ENCODE measurements around the gene SF3B6. TPM values are rescaled to one million over a fixed set of nuclear protein-coding genes. Genes with fewer than 3 reads are reported as not detected.
"Not testable (repeated sequence)": the region's sequence is repeated elsewhere in the genome, so short reads cannot be mapped to it uniquely, and the experiment has no call there.

SF3B6 gene
- total and polyA plus RNA-seq, 2 donors (not counting 3 experiments of a cell fraction or from before 2014, with no cell fraction given) = 105 to 150 TPM

DNA sequence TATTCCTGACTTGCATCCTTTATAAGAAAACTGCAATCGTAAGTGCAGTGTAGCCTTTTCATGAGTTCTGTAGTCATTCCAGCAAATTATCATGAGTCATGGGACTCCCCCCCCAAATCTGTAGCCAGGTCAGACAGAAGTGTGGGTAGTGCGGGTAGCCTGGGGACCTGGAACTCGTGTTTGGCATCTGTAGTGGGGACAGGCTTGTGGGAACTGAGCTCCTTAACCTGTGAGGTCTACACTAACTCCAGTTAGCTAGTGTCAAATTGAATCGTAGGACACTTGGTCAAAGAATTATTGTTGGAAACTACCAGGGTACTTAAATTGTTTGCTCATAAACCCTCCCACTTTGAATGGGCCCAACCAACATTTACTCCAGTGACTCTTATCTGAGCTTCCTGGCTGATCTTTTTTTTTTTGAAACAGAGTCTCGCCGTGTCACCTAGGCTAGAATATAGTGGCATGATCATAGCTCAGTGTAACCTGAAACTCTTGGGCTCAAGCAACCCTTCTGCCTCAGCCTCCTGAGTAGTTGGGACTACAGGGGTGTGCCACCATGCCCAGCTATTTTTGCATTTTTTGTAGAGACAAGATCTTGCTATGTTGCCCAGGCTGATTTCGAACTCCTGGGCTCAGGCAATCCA is 34.7 kb upstream of the SF3B6 start:
- Histone ChIP-seq H3K27me3 (ENCODE audit: control insufficient read depth in 2 of 2, insufficient read depth in 2 of 2, low read length in 2 of 2) (peaks cover 0 to 2% of the 10 kb centered on the region in 2 experiments), H3K9me1 (replicated peaks; ENCODE audit: control insufficient read depth, extremely low read depth, insufficient read depth, low read length) (no peaks in the 10 kb centered on the region), H3K4me1 (ENCODE audit: control insufficient read depth, extremely low read depth, insufficient read depth, low read length) (no peaks in the 10 kb centered on the region), H4K20me1 (replicated peaks; ENCODE audit: control insufficient read depth, extremely low read depth, insufficient read depth, low read length) (no peaks in the 10 kb centered on the region), H3K27ac (ENCODE audit: insufficient read depth, low read depth, low read length) (no peak overlapping the region), H2AFZ (ENCODE audit: low read depth, low read length) (no peak overlapping the region), H3K9me3 (replicated peaks; ENCODE audit: control insufficient read depth, insufficient read depth, low read length) (no peaks in the 10 kb centered on the region), H3K4me2 (ENCODE audit: insufficient read depth, low read length) (no peak overlapping the region), H3K79me2 (ENCODE audit: control insufficient read depth, insufficient read depth, low read length) (no peaks in the 10 kb centered on the region), H3K9ac (replicated peaks; ENCODE audit: extremely low read depth, insufficient read depth, low read length) (no peak overlapping the region), H3K36me3 (ENCODE audit: control insufficient read depth in 2 of 2, extremely low read depth in 1 of 2, insufficient read depth in 2 of 2, low read length in 2 of 2) (no peaks in the 10 kb centered on the region), H3K4me3 (replicated peaks in 1 of 3; ENCODE audit: insufficient read depth in 1 of 3, low read depth in 1 of 3, low read length in 3 of 3) (no peak overlapping the region)
- no peak for FAIRE-seq
- ChIA-PET CTCF (interaction anchor here (1.8 kb wide), 1 partner anchor 13 kb away, joined by 5 read pairs; the partner anchor contains the start of gene FAM228B), POLR2A (no interaction called here)
- TF ChIP-seq EZH2 (IDR thresholded peaks at IDR 0.05; ENCODE audit: borderline replicate concordance, low read depth, low read length, severe bottlenecking) (no peak), POLR2AphosphoS5 (IDR thresholded peaks at IDR 0.05; ENCODE audit: insufficient read depth, low read depth, low read length) (no peak), GATA2 (IDR thresholded peaks at IDR 0.05; ENCODE audit: insufficient read depth, insufficient read length, low read depth, low read length) (no peak), CTCF (IDR thresholded peaks at IDR 0.05; ENCODE audit: extremely low read depth in 1 of 2, insufficient read depth in 1 of 2, low read depth in 1 of 2, low read length in 2 of 2) (no peak), FOS (IDR thresholded peaks at IDR 0.05; ENCODE audit: borderline replicate concordance, insufficient read depth, low read length) (no peak), MYC (IDR thresholded peaks at IDR 0.05; ENCODE audit: low read depth, low read length) (no peak), POLR2A (IDR thresholded peaks at IDR 0.05; ENCODE audit: low read depth, low read length) (no peak), JUN (IDR thresholded peaks at IDR 0.05; ENCODE audit: borderline replicate concordance, insufficient read depth, insufficient read length, low read depth) (no peak)
- TF ChIP-seq, protein P1, sequence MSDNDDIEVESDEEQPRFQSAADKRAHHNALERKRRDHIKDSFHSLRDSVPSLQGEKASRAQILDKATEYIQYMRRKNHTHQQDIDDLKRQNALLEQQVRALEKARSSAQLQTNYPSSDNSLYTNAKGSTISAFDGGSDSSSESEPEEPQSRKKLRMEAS (IDR thresholded peaks at IDR 0.05; ENCODE audit: insufficient read depth, insufficient read length) = no peak
- DNase-seq (ENCODE audit: low read depth, low spot score) = no peak
- no TSS peak for BruUV-seq (replicated peaks)
- dilution Hi-C loops (cut with MboI; ENCODE audit: extremely low pct_ligation_motif_present, low sequenced_read_pairs) (no loop called here), intact Hi-C loops (cut with micrococcal nuclease) (no loop called here)

DNA sequence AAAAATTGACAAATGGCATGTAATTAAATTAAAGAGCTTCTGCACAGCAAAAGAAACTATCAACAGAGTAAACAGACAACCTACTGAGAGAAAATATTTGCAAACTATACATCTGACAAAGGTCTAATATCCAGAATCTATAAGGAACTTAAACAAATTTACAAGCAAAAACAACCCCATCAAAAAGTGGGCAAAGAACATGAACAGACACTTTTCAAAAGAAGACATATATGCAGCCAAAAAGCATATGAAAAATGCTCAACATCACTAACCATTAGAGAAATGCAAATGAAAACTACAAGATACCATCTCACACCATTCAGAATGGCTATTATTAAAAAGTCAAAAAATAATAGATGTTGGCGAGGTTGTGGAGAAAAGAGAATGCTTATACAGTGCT is 33.3 kb upstream of the SF3B6 start:
- intact Hi-C loops (cut with micrococcal nuclease); H3K79me2 ChIP-seq (ENCODE audit: control insufficient read depth, insufficient read depth, low read length); H3K27me3 ChIP-seq (ENCODE audit: control insufficient read depth in 2 of 2, insufficient read depth in 2 of 2, low read length in 2 of 2); H2AFZ ChIP-seq (ENCODE audit: low read depth, low read length); H3K27ac ChIP-seq (ENCODE audit: insufficient read depth, low read depth, low read length); DNase-seq (ENCODE audit: low read depth, low spot score); CTCF ChIA-PET; H3K9me3 ChIP-seq (replicated peaks; ENCODE audit: control insufficient read depth, insufficient read depth, low read length); H3K4me3 ChIP-seq (replicated peaks in 1 of 3; ENCODE audit: insufficient read depth in 1 of 3, low read depth in 1 of 3, low read length in 3 of 3); POLR2A ChIA-PET; H3K4me2 ChIP-seq (ENCODE audit: insufficient read depth, low read length); BruUV-seq (replicated peaks); H4K20me1 ChIP-seq (replicated peaks; ENCODE audit: control insufficient read depth, extremely low read depth, insufficient read depth, low read length); FAIRE-seq; H3K36me3 ChIP-seq (ENCODE audit: control insufficient read depth in 2 of 2, extremely low read depth in 1 of 2, insufficient read depth in 2 of 2, low read length in 2 of 2); dilution Hi-C loops (cut with MboI; ENCODE audit: extremely low pct_ligation_motif_present, low sequenced_read_pairs); H3K9me1 ChIP-seq (replicated peaks; ENCODE audit: control insufficient read depth, extremely low read depth, insufficient read depth, low read length); H3K4me1 ChIP-seq (ENCODE audit: control insufficient read depth, extremely low read depth, insufficient read depth, low read length); H3K9ac ChIP-seq (replicated peaks; ENCODE audit: extremely low read depth, insufficient read depth, low read length): not testable (repeated sequence)

Measured in endothelial cell of umbilical vein (primary cell).